EL (cell line): ENCODE results near the gene ASB11.
A peak's percentile ranks its signal among the peaks of the same experiment; 100 is the strongest.
"Not testable (repeated sequence)": the region's sequence is repeated elsewhere in the genome, so short reads cannot be mapped to it uniquely, and the experiment has no call there.

Experiments used
- DNase-seq: peaks from one replicate; pipeline ENCODE4 v3.0.0-alpha.2; 2016

The ASB11 gene, protein sequence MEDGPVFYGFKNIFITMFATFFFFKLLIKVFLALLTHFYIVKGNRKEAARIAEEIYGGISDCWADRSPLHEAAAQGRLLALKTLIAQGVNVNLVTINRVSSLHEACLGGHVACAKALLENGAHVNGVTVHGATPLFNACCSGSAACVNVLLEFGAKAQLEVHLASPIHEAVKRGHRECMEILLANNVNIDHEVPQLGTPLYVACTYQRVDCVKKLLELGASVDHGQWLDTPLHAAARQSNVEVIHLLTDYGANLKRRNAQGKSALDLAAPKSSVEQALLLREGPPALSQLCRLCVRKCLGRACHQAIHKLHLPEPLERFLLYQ

DNA sequence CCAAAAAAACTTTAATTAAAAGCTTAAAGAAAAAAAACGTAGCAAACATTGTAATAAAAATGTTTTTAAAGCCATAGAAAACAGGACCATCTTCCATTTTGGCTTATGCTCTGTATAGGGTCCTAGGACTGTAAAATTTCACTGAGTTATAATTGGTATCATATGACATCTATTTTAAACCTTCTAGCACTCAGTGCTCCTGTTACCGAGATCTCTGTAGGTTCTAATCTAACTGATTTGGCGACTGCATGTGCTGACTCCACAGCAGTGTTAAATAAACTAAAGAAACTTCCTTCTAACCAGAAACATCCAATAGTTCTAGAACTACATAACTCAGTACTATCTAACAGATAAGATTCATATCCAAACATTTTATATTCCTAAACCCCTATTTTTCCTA is at the start of gene ASB11:
Gene ASB11 (minus strand): TSS at position 132 of the 400 bp plus-strand sequence. CDS start 35 bp downstream, at position 97.
- no peak for DNase-seq

DNA sequence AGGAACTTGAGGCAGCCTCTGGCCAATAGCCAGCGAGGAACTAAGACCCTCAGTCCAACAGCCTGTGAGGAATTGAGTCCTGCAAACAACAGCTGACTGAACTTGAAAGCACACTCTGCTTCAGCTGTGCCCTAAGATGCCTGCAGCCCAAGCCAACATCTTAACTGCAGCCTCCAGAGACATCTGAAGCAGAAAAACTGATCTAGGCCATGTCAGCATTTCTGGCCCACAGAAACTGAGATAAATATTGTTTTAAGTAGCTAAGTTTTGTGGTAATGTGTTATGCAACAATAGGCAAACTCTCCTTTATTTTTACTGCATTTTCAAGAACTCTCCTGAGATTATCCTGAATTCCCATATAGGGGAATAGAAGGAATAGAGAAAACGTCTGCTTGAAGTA is 44.3 kb upstream of the ASB11 start:
- no peak for DNase-seq

DNA sequence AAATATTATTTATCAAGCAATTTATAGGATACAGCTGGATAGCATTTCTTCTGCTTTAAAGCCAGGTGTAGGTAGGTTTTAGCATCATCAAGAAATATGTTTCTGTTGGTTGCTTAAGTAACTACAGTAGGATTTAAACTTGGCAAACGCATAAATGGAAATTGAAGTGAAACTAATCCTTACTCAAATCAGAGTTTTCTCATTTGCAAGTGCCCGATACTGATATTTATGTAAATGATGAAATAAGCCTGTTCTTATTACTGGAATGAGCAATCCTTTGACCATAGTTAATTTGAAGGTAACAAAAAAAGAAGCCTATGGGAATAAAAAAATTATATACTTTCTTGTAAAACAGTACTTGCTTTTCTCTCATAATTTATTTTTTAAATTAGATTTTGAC is 43.1 kb upstream of the ASB11 start:
- DNase-seq = no peak

DNA sequence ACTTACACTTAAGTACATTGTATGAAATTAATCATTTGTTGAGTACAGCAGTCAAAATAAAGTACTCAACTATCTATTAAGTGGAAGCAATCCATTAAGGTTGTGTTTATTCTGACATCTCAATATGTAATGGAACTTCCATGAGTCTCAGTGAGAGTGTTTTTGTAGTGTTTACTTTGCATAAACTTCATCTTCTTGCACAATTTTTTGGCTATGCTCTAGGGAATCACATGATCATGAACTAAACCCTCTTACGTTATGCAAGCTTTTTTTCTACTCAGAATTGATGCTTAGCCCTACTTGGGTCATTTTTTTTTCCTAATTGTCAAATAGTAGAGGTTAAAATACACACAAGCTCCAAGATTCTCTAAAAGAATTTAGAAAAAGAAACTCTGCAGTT is 41.0 kb upstream of the ASB11 start:
- no peak for DNase-seq

DNA sequence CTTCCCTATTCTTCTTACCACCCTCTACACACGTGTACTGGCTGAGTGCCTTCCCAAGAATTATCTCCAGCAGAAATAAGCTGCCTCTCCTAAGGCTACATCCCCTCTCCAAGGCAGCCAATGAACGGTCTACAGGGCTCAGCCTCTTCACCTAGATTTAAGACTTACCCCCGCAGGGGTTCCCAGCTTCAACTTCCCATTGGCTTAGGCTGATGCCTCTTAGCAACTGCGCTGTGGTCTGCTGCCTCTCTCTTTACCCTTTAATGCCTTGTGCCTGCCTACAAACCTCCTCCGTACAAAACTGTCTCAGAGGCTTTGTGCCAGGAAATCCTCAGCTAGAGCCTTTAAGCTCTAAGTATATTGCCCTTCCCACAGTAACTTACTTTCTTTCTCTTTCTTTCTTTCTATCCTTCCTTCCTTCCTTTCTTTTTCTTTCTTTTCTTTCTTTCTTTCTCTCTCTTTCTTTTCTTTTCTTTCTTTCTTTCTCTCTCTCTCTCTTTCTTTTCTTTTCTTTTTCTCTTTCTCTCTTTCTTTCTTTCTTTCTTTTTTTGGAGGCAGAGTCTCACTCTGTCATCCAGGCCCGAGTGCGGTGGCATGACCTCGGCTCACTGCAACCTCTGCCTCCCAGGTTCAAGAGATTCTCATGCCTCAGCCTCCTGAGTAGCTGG is 35.0 kb upstream of the ASB11 start:
- DNase-seq = no peak

DNA sequence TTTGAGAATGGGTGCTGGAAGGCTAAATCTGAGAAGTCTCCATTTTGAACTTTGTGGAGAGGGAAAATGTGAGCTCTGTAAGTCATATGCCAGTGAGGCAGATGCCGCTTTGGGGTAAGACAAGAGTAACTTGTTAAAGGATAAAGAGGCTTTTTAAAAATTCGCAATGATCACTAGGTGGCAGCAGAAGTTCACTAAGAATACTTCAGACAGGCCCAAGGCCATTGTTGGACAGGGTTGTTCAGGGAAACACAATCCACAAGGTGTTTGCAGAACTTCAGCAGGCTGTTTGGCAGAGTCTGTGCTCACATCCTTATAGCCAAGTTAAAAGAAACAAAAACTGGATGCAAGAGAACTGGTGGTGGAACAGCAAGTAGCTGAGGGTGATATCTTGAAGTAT is 33.6 kb upstream of the ASB11 start:
- DNase-seq = peak; percentile 37

DNA sequence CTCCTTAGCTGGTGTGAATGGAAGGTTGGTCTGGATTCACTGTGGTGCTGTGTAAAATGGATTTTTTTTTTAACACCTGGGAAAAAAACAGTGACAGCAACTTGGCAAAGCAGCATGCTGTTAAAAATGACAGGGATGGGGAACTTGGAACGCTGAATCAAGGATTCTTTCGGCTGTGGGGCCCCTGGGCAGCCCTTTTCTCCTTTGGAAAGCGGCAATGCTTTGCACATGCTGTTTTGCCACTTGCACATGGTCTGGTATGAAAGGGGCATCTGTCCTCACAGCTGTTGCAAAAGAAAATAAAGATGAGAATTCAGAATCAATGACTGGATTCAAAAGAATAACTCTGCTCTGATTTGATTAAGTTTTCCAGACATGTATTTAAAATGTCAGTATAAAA is 30.5 kb upstream of the ASB11 start:
- no peak for DNase-seq

DNA sequence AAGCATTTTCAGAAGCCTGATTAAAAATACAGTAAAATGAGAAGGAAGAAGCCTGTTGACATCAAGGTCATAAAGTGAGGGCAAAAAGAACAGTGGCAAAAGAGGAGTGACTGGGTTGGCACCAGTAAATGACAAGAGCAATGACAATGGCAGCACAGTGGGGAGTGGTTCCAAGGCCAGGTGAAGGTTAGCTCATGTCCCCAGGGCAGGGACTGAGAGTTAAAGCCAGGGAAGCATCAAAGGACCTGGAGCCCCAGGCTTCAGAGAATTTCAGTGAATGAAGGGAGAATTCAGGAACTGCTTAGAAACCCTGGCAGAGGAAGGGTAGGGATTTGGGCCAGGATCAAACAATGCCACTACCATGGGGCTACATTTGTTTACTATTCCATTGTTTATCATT is 28.7 kb upstream of the ASB11 start:
- no peak for DNase-seq

DNA sequence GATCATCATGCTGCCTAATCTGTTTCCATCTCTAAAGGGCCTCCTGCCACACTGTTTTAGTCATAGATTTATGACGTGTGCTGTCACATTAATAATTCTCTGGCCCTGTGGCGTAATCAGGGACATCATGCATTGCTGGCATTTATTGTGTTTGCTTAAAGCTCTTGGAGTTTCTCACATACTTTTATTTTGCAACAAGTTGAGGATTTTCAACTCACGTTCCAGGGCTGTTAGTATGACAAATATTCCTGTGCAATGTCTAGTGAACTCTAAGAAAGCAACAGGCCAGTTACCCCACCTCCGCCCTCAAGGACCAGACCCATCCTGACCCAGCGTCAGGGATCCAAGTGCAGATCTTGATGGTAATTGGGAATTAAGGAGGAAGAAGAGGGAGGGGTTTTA is 27.6 kb upstream of the ASB11 start:
- peak; percentile 41 for DNase-seq

DNA sequence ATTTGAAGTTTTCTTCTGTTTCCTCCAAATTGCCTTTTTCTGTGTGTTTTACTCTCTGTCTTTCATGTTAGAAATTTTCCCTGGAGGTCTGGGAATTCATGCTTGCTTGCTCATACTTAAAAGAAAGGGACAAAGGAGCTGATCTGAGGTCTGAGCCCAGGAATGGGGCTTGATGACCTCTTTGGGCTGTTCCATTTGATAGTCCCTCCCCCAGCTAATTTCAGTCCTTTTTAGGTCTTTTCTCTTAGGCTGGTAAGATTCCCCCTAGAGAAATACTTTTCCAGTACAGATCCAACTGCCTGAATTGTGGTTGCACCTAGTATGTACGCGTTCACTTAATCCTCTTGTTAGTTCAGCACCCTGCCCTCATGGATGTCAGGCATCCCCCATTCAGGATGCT is 25.4 kb upstream of the ASB11 start:
- no peak for DNase-seq

DNA sequence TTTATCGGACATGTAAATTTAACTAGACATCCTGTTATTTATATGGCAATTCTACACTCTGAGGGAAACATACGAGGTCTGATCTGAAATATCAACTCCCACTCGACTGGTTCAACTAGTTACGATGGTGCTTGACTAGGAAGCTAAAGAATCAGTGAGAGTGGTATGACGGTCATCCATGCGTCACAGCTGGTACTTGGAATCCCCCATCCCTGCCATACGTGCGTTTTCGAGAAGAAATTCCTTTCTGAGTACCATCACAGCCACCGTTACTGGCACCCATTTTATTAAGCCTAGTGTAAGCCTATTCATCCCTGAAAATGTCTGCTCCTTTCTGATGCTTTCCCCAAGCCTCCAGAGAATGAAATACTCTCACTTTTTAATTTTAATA is 20.6 kb upstream of the ASB11 start:
- DNase-seq = peak; percentile 50

DNA sequence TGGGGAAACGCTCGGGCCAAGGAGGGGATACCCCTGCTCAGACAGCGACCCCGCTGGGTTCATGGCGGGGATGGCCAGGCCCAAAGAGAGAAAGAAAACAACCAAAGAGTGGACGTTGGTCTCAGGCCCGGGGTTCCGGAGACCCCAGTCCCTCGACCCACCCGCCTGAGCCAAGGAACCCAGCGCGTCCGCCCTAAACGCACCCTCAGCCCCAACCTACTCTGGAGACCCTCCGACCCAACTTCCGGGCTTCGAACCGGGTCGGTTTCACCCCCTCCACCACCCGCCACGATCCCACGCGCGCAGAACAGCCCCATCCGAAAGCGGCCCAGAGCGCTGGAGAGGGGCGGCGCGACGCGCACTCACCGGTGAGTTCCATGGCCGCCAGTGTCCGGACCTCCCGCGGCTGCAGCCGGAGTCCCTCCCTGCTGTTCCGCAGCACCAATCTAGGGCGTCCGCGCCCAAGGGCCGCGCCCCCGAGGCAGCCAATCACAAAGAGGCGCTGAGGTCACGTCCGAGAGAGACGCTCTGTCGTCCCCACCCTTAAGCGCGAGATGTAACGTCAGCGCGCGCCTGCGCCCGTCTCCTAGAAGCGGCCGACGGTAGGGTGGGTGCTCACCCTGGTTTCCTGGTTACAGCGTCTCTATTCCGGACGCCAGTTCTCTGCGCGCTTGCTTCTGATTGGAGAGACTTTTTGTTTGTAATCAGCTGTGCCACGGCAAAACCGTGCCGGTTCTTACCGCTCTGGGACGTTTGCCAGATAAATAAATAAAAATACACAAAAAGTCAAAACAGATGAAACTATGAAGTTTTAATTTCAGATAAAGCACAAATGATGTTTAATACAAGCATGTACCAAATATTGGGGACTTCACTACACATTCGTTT is 19.9 kb upstream of the ASB11 start, which contains the start of gene PIGA:
Gene PIGA (minus strand): TSS at position 389 of the 888 bp plus-strand sequence. CDS start 3,593 bp downstream, outside the sequence.
- DNase-seq = peak; percentile 93

DNA sequence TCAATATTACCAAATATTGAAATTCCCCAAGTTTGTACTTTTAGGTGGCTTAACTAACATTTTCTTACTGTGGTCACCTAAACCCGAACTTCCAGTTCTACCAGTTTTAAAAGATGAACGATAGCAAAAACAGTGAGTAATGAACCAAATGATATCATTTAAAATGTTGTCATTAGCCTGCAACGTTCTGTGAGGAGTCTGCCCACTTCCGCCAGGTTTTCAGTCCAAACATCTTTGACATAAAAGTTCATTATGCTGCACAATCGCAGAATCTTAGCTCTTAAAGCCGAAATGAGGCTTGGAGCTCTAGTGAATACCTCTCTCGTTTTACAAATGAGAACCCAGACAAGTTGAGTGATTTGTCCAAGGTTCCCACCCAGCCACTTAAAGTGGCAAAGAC is 19.1 kb upstream of the ASB11 start:
- DNase-seq = peak; percentile 30

DNA sequence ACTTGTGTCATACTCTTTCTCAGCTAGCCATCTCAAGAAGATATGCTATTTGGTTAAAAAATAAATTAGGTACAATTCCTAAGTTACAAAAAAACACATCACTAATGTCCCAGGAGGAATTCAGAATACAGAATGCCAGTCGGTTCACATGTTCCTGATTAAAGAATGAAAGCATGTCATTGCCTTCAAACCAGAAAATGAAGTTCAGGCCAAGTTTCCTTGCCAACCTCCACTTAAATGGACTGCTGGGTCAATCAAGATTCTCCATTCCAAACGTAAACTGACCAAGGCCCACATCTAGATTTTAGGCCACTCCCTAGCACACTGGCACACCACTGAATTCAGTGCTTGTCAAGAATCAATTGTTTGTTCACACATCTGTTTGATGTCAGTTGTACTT is 13.4 kb upstream of the ASB11 start:
- DNase-seq = no peak

DNA sequence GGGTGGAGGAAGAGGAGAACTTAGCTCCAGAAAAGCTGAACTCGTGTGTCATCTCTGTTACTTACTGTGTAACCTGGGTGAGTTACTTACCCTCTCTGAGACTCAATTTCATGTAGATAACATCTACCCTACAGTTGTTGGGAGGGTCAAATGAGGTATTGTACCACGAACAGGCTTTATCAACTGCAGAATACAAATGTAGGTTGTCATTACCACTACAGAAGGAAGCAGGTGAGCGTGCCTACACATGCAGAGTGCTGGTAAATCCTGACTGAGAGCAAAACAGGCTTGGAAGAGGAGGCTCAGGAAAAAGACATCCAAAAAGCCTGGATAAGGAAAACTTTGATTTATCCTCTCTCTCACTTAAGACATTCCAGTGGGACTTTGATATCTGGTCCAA is 12.7 kb upstream of the ASB11 start:
- DNase-seq = no peak

DNA sequence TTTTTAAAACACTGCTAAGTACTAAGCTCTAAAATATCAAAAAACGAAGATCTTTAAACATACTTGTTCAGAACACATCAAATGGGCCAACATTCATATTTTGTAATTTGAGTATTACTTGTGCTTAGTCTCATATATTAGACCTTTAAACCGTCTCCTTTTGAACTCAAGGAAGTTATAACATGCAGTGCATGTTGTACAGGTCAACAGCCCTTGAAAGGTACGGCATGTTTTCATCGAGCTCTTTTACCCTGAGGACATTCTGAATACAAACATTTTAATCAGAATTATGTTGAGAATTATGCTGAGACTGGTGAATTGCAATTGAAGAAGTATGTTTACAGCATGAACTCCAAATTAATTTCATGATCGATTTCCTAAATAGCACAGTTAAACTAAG is 7.0 kb upstream of the ASB11 start:
- no peak for DNase-seq

DNA sequence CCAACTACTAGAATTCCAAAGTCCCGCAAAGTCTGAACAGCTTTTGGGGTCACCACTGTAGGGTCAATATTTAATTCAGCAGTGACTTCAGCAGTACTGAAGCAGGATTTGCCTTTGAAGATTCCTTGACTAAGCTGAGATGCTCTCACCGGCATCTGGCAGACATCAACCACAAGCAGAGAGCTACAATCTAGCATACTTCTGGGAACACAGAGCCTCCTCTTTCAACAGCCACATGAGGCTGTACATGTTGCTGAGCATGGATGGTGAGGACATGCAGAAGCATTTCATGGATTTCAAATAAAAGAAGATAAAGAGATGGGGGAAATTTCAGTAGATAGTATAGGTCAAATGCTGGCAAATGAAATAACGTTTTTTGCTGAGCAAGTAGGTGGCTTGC is 6.6 kb upstream of the ASB11 start:
- no peak for DNase-seq

DNA sequence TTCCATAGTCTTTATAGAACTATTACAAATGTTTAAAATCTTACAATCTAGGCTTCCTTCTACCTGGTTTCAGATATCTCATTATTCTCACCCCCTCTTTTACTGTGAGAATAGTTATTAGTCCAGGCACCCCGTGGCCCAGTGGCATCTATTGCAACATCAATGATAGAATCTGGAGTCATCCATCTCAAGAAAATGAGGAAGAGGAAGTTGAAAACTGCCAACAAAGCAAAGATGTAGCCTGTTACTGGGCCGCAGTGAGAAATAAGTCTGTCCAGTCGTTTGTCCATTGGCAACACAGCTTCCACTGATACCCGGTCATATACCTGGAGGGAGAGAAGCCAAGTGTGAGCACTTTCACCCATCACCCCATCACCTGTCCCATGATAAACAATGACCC is 6.0 kb upstream of the ASB11 start:
- no peak for DNase-seq

DNA sequence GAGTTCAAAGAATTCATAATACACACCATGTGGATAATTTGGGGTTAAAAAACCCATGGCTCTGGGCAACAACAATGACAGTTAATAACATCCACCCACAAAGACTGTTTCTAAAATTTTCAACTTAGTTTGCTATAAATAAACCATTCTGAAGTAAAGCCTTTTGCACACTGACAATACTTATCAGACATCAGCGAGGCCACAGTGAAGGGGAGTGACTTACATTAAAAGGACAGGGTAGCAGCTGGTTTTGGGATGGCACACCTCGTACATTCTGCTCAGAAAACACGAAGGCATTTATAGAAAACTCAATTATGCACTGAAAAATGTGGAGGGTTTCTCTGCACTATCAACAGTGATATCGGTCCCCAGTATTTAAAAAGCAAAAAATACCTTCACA is 4.9 kb upstream of the ASB11 start:
- no peak for DNase-seq

DNA sequence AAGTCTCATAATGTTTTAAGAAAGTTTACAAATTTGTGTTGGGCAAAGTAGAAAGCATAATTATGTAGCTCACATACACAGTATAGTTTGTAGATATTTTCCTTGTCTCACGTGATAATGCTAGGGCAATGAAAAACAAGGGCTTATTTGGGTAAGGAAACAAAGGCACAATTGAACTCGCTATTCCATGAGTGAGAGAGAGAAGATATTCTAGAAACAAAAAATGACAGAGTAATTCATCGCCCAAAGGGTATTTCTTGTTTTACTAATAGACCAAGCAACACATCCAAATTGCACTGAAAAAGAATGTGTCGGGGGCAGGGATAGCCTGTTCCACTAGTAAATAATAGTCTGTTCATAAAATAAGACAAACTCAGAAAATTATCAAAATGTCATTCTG is 3.6 kb upstream of the ASB11 start:
- no peak for DNase-seq

DNA sequence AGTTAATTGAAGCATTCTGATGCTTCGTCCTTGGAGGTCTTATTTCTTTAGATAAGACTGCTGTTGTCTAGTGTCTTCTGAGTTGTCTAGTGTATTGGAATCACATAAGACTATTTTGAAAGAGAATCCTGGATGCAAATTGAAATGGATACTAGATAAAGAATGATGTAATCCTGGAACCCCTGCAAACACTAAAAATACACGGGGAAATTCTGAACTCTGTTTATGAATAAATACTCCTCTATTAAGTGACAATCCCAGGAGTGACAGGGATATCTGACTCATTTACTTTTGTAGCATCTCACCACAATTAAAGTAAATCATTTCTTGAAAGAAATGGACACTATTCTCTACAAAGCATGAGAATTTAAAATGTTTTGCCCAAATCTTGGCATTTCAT is 968 bp downstream of the ASB11 start:
- DNase-seq = no peak

DNA sequence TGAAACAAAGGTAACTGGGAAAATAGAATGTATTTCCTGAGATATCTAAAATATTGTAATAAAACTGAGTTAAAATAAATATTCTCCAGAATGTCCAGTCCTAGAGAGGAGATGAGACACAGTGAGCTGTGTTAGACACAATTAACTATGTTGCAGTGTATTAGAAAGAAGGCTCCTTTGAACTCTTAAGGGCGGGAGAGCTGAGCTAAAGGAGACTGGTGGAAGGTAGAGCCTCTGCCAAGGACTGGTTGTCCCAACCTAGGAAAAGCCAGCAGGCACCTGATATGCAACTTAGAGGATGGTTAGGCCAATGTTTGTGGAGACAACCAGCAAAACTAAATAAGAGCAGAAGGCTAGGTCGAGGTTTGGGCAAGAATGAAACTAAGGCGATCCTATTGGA is 4.3 kb downstream of the ASB11 start:
- no peak for DNase-seq

DNA sequence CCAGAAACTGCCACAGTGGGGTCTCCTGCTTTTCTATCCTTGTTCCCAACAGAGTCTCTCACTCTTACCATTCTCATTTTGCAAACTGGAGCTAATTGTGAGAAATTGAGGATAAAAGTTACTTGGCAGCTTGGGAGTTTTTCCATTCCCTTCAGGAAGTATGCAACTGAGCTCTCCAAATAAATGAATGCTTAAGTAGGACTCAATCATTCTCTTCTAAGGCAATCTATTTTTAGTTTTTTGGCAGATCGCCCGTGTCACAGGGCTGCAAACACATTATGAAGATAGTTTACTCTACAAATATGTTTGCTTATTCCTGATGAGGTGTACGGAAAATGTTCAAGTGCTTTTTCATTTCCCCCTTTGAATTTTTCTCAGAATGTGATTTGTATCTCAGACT is 5.3 kb downstream of the ASB11 start:
- no peak for DNase-seq

DNA sequence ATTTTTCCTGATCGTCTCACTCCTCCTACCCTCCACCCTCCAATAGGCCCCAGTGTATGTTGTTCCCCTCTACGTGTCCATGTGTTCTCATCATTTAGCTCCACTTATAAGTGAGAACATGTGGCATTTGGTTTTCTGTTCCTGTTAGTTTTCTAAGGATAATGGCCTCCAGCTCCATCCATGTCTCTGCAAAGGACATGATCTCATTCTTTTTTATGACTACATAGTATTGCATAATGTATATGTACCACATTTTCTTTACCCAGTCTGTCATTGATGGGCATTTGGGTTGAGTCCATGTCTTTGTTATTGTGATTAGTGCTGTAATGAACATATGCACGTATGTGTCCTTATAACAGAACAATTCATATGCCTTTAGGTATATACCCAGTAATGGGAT is 9.5 kb downstream of the ASB11 start:
- not testable (repeated sequence) for DNase-seq
